GM21737 (cell line): ENCODE results near the gene RBX1.

Experiments
- ATAC-seq: cut with Tn5 transposase; IDR thresholded peaks from one replicate; pipeline ENCODE4 v1.9.1; 2021; ENCODE audit warnings: mild to moderate bottlenecking, moderate library complexity; ENCODE audit not compliant: unreplicated experiment

Gene RBX1

DNA sequence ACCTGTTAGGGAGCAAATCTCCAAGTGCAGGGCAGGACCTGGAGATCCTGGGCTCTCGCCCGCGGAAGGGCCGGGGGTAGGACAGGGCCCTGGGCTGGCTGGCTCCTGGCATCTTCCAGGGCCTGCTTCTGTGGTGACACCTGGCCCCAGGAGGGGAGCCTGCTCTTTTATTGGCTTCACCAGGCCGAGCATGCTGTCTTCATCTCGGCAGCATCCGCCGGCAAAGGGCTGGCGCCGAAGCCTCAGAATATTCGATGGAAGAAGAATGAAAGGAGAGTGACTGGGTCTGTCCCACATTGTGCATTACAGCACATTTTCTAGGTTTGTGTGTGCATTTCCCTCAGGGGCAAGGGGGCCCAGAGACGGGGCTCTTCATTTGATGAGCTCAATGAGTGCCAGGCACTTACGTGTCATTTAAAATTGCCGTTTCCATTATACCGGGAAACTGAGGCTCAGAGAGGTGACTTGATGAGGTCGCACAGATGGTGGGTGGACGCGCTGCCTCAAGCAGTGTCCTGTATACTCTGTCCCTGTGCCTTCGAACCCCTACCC is 70.0 kb downstream of the RBX1 start:
- no peak for ATAC-seq

DNA sequence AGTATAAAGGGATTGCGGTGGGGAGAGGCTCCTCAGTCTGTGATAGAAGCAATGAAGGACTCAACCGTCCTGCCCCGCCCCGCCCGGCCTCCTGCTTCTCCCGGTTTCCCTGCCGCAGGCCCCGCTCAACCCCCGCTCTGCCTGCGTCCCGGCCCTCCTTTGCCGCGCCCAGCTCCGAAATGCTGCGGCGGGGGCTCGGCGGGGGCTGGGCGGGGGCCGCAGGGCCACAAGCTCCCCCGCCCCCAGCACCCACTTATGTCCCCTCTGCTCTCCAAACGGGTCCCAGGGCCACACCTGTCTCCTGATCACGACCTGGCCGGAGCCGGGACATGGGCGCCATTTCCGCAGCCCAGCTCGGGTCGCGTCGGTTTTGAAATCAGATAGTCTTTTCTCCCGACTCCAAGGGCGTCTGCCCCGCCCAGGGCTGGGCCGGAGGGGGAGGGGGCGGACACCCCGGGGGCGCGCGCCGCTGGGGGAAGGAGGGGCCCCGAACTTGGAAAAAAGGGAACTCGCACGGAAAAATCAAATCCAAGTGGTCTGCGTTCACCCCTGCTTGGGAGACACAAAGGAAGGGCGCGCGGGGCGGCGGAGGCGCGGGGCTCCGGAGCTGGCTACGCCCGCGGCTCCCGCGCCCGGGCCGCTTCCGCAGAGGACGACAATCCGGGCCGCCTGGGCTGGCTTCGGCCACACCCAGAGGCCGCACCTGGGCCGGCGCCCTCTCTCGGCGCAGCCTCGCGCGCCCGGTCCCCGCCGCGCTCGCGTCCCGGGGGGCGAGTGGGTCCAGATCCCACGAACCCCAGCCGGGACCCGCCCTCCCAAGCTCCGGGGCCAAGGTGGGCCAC is 70.7 kb downstream of the RBX1 start:
- peak; percentile 53 for ATAC-seq

GRCh38 chr22:41022470-41023298 is 71.5 kb downstream of the RBX1 start:
- ATAC-seq, result peak; percentile 71
